AG10803 (cell line): ENCODE data around the gene ERCC5.

Source experiments
- DNase-seq: peaks from one replicate; pipeline ENCODE4 v3.0.0; 2010; ENCODE audit warnings: low read depth
- H3K4me3 ChIP-seq: 2 replicates; pipeline ENCODE4 v1.5.1; 2011; ENCODE audit warnings: mild to moderate bottlenecking, low read length, control low read depth
- CTCF ChIP-seq: conservative IDR thresholded peaks from 2 replicates; pipeline ENCODE4 v1.5.1; 2011; ENCODE audit warnings: mild to moderate bottlenecking, low read length, control low read depth, inconsistent platforms

Gene ERCC5

GRCh38 chr13:102812611-102813287, 33.1 kb upstream of the ERCC5 start:
- no peak for DNase-seq
- no peak overlapping the region for H3K4me3 ChIP-seq
- TF ChIP-seq CTCF, result no peak

- no peak overlapping the region for H3K4me3 ChIP-seq
- DNase-seq, result no peak
- no peak for TF ChIP-seq CTCF
Observed at GRCh38 chr13:102814025-102814607, 31.7 kb upstream of the ERCC5 start.

GRCh38 chr13:102814793-102815192, 31.0 kb upstream of the ERCC5 start:
- no peak for DNase-seq
- no peak for TF ChIP-seq CTCF

GRCh38 chr13:102815788-102816187, 30.0 kb upstream of the ERCC5 start:
- TF ChIP-seq CTCF, result no peak
- no peak overlapping the region for H3K4me3 ChIP-seq
- no peak for DNase-seq

More at GRCh38 chr13:102814793-102815192, 31.0 kb upstream of the ERCC5 start:
- no peak overlapping the region for H3K4me3 ChIP-seq

GRCh38 chr13:102816708-102817107, 29.1 kb upstream of the ERCC5 start:
- H3K4me3 ChIP-seq, result no peak overlapping the region
- peak; percentile 52 for DNase-seq
- no peak for TF ChIP-seq CTCF

- no peak for TF ChIP-seq CTCF
- DNase-seq, result no peak
- no peak overlapping the region for H3K4me3 ChIP-seq
Observed at GRCh38 chr13:102817241-102817640, 28.6 kb upstream of the ERCC5 start.

- no peak overlapping the region for H3K4me3 ChIP-seq
- peak; percentile 25 for DNase-seq
- no peak for TF ChIP-seq CTCF
Observed at GRCh38 chr13:102817907-102818306, 27.9 kb upstream of the ERCC5 start.
